Measurements from ENCODE around the gene AP1S3. TPM values are rescaled to one million over a fixed set of nuclear protein-coding genes. Genes with fewer than 3 reads are reported as not detected.
A peak's percentile ranks its signal among the peaks of the same experiment; 100 is the strongest.

AP1S3 gene
- total RNA-seq, 1 experiment from 2014 or later = 185 TPM

DNA sequence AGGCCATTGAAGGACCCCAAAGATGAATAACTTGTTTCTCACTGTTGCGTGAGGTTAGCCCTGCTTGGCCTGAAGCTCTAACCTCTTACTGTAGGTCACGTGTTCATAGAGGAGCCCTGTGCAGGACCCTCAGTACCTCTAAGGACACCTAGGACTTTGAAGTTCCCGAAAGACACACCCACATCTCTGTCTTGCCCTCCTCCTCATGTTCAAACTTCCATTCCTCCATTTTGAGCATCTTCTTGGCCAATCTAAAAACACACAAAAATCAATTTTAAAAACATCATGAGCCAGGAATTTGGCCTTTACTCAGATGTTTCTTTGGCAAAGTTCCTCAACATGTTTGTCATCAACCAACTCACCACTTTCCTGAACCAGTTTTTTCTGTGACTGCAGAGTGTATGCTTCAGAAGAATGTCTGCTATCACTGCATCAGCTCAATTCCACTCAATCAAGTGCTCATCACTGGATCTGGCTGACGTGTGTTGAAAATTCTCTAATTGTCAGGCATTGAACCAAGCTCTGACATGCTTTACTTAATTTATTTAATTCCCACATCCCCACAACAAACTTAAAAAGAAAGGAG is 101.6 kb downstream of the AP1S3 start:
- no peaks in the 10 kb centered on the region for H3K36me3 ChIP-seq (ENCODE audit: control insufficient read depth in 1 of 2, insufficient read depth in 2 of 2, low read length in 2 of 2)
- H3K4me1 ChIP-seq (ENCODE audit: control insufficient read depth in 1 of 2, insufficient read depth in 2 of 2, low read length in 2 of 2) = peaks cover 26 to 47% of the 10 kb centered on the region in 2 experiments
- H2AFZ ChIP-seq (ENCODE audit: low read depth, low read length, poor library complexity, severe bottlenecking) = no peak overlapping the region
- DNase-seq (ENCODE audit: low read depth, low spot score) (no peak), ATAC-seq (0 out of 2 replicates have a peak, but pooled peaks have one; percentile 16)
- intact Hi-C loops (cut with micrococcal nuclease) = no loop called here
- H3K4me2 ChIP-seq (ENCODE audit: low read length) = peak overlapping the region; percentile 30
- H3K4me3 ChIP-seq (replicated peaks in 1 of 2; ENCODE audit: low read depth in 1 of 2, low read length in 2 of 2) = no peak overlapping the region
- H3K9ac ChIP-seq (ENCODE audit: low read length) = no peak overlapping the region
- H3K27ac ChIP-seq (ENCODE audit: low read depth, low read length) = no peak overlapping the region
- ChIA-PET RAD21 (ENCODE audit: low non-redundant PET in 1 of 2, low total read pairs in 2 of 2, uncharacterized antibody in 2 of 2, unreplicated experiment in 2 of 2) (no interaction called here), CTCF (no interaction called here), POLR2A (interaction anchor here (1.0 kb wide), 1 partner anchor 25 kb away, joined by 3 read pairs; no protein-coding TSS in a partner anchor)
- no peaks in the 10 kb centered on the region for H3K9me3 ChIP-seq (ENCODE audit: control insufficient read depth in 1 of 2, insufficient read depth in 1 of 2, low read depth in 1 of 2, low read length in 2 of 2)
- TF ChIP-seq ELF1 (IDR thresholded peaks at IDR 0.05; ENCODE audit: borderline replicate concordance, low read depth) (no peak), SIN3A (IDR thresholded peaks at IDR 0.05; ENCODE audit: low read depth) (no peak), ZNF274 (IDR thresholded peaks at IDR 0.05; ENCODE audit: low read depth, low read length) (no peak), POLR2AphosphoS5 (IDR thresholded peaks at IDR 0.05; ENCODE audit: low read depth, low read length) (no peak), JUND (IDR thresholded peaks at IDR 0.05) (peak; percentile 49; the same call in 1 of the 2 replicates), FOSL1 (IDR thresholded peaks at IDR 0.05; ENCODE audit: low read depth) (0 out of 2 replicates have a peak, but pooled peaks have one; percentile 35), EZH2 (IDR thresholded peaks at IDR 0.05) (no peak), EGR1 (IDR thresholded peaks at IDR 0.05; ENCODE audit: low read depth) (no peak), EZH2phosphoT487 (IDR thresholded peaks at IDR 0.05; ENCODE audit: borderline replicate concordance) (no peak), CEBPB (IDR thresholded peaks at IDR 0.05; ENCODE audit: low read depth) (no peak), SP1 (IDR thresholded peaks at IDR 0.05; ENCODE audit: low read depth) (no peak; the same call in 1 of the 2 replicates)
- TF ChIP-seq, protein P1, sequence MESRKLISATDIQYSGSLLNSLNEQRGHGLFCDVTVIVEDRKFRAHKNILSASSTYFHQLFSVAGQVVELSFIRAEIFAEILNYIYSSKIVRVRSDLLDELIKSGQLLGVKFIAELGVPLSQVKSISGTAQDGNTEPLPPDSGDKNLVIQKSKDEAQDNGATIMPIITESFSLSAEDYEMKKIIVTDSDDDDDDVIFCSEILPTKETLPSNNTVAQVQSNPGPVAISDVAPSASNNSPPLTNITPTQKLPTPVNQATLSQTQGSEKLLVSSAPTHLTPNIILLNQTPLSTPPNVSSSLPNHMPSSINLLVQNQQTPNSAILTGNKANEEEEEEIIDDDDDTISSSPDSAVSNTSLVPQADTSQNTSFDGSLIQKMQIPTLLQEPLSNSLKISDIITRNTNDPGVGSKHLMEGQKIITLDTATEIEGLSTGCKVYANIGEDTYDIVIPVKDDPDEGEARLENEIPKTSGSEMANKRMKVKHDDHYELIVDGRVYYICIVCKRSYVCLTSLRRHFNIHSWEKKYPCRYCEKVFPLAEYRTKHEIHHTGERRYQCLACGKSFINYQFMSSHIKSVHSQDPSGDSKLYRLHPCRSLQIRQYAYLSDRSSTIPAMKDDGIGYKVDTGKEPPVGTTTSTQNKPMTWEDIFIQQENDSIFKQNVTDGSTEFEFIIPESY (IDR thresholded peaks at IDR 0.05; ENCODE audit: extremely low read depth, insufficient replicate concordance, low read length) = no peak
- TF ChIP-seq, protein P2, sequence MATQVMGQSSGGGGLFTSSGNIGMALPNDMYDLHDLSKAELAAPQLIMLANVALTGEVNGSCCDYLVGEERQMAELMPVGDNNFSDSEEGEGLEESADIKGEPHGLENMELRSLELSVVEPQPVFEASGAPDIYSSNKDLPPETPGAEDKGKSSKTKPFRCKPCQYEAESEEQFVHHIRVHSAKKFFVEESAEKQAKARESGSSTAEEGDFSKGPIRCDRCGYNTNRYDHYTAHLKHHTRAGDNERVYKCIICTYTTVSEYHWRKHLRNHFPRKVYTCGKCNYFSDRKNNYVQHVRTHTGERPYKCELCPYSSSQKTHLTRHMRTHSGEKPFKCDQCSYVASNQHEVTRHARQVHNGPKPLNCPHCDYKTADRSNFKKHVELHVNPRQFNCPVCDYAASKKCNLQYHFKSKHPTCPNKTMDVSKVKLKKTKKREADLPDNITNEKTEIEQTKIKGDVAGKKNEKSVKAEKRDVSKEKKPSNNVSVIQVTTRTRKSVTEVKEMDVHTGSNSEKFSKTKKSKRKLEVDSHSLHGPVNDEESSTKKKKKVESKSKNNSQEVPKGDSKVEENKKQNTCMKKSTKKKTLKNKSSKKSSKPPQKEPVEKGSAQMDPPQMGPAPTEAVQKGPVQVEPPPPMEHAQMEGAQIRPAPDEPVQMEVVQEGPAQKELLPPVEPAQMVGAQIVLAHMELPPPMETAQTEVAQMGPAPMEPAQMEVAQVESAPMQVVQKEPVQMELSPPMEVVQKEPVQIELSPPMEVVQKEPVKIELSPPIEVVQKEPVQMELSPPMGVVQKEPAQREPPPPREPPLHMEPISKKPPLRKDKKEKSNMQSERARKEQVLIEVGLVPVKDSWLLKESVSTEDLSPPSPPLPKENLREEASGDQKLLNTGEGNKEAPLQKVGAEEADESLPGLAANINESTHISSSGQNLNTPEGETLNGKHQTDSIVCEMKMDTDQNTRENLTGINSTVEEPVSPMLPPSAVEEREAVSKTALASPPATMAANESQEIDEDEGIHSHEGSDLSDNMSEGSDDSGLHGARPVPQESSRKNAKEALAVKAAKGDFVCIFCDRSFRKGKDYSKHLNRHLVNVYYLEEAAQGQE (IDR thresholded peaks at IDR 0.05; ENCODE audit: low read depth) = no peak
- H4K20me1 ChIP-seq (ENCODE audit: insufficient read depth) = no peaks in the 10 kb centered on the region
- no peaks in the 10 kb centered on the region for H3K27me3 ChIP-seq (ENCODE audit: insufficient read depth, low read length)
- H3K9me2 ChIP-seq (ENCODE audit: insufficient read depth) = no peaks in the 10 kb centered on the region
- H3K79me2 ChIP-seq (ENCODE audit: insufficient read depth, low read length) = no peaks in the 10 kb centered on the region
- no TSS peak for BruUV-seq (replicated peaks)
